Measurements from ENCODE around the gene FGF1.
A peak's percentile ranks its signal among the peaks of the same experiment; 100 is the strongest.

Gene FGF1

GRCh38 chr5:142701673-142702311 lies 15.9 kb upstream of the FGF1 start:
- Mint-ChIP-seq H3K4me1 (peaks cover 5% of the 10 kb centered on the region), H3K27ac (no peak overlapping the region), H3K9me3 (no peaks in the 10 kb centered on the region), H3K27me3 (no peaks in the 10 kb centered on the region), H3K4me3 (no peak overlapping the region)
- no peak for DNase-seq
- ATAC-seq, result no peak

- no peak overlapping the region for H3K4me3 Mint-ChIP-seq
- ATAC-seq (no peak), DNase-seq (no peak)
- H3K9me3 Mint-ChIP-seq, result no peaks in the 10 kb centered on the region
- H3K27me3 Mint-ChIP-seq, result no peaks in the 10 kb centered on the region
- no peak overlapping the region for H3K27ac Mint-ChIP-seq
- peaks cover 5% of the 10 kb centered on the region for H3K4me1 Mint-ChIP-seq
Measured at GRCh38 chr5:142700566-142700965, 14.7 kb upstream of the FGF1 start.

DNA sequence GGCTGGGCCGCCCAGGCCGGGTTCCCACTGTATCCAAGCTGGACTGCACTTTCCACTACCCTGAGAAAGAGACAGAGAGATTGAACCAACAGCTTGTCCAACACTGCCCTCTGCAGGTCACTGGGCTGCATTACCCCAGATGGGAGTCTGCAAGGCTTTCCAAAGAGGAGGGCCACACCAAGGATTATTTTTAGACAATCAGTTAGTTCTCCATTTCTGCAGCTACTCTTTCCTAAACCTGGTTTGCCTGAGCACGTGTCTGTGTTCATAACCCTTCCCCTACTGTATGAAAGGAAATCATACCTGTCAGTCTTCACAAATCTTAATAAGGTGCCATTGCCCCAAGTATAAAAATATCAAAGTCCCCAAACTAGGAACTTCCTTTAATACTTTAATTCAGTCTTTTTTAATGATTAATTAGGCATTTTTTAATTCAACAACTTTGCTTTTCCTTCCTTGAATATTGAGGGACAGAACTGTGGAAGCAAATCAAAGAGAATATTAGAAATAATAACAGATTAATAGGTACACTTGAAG lies 13.4 kb upstream of the FGF1 start:
- ATAC-seq, result peak; percentile 87
- Mint-ChIP-seq H3K27me3 (no peaks in the 10 kb centered on the region), H3K27ac (no peak overlapping the region), H3K4me1 (peaks cover 5% of the 10 kb centered on the region), H3K4me3 (no peak overlapping the region), H3K9me3 (no peaks in the 10 kb centered on the region)
- peak; percentile 75 for DNase-seq

DNA sequence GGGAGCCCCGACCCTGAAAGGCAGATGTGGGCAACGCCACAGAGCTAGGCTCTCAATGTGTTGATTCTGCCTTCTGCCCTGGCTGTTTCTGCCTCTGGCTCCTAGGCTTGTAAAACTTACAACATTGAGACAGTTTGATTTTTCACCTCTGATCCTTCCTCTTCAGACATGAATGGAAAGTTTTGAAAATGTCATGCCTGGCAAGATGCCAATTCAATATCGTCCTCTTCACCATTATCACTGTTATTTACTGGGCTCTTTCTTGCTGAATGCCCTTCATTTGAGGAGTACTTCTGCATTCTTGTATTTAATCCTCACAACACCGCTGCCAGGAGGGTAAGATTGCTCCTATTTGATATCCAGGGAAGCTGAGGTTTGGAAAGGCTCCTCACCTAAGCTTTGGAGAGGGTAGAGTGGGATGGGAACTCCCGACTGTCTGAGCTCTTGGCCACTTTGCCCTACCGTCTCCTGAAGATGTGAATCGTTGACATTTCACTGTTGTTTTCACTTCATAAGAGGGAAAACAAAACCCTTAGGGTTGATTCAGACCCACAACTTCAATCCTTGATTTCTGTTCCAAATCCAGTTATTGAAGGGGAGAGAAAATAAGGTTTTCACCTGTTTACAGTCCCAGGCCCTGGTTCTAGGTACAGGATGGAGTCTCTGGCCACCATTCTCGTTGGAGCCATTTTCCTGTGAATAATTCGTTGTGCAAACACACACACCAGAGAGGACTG lies 12.7 kb upstream of the FGF1 start:
- no peak overlapping the region for H3K4me3 Mint-ChIP-seq

GRCh38 chr5:142697356-142698255 lies 11.7 kb upstream of the FGF1 start:
- no peak for DNase-seq
- no peak overlapping the region for H3K27ac Mint-ChIP-seq
- no peak overlapping the region for H3K4me3 Mint-ChIP-seq

More for the DNA sequence above, 12.7 kb upstream of the FGF1 start:
- Mint-ChIP-seq H3K27ac (no peak overlapping the region), H3K27me3 (no peaks in the 10 kb centered on the region), H3K9me3 (no peaks in the 10 kb centered on the region), H3K4me1 (peaks cover 5% of the 10 kb centered on the region)
- DNase-seq, result no peak
- ATAC-seq, result no peak

DNA sequence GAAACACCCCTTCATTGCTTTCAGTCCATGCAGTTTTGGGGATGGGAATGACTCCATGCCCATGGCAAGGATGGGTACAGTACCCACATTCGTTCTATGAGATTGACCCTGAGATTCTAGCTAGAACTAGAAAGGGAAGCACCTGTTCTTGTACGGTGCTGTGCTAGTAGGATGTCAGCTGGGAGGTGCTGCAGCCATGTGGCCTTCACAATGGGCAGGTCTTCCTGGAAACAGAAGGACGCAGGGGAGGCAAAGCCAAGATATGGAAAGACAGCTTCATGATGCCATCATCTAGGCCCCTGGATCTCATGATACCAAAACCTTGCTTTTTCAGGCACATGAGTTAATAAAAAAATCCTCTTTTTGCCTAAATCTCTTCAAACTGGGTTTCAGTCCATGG lies 10.5 kb upstream of the FGF1 start:
- H3K9me3 Mint-ChIP-seq, result no peaks in the 10 kb centered on the region
- H3K27ac Mint-ChIP-seq, result no peak overlapping the region
- ATAC-seq, result no peak
- peaks cover 5% of the 10 kb centered on the region for H3K4me1 Mint-ChIP-seq
- no peak overlapping the region for H3K4me3 Mint-ChIP-seq
- no peak for DNase-seq
- H3K27me3 Mint-ChIP-seq, result no peaks in the 10 kb centered on the region

More at GRCh38 chr5:142697356-142698255, 11.7 kb upstream of the FGF1 start:
- no peak for ATAC-seq
- H3K27me3 Mint-ChIP-seq, result no peaks in the 10 kb centered on the region
- no peaks in the 10 kb centered on the region for H3K9me3 Mint-ChIP-seq
- peaks cover 5% of the 10 kb centered on the region for H3K4me1 Mint-ChIP-seq

DNA sequence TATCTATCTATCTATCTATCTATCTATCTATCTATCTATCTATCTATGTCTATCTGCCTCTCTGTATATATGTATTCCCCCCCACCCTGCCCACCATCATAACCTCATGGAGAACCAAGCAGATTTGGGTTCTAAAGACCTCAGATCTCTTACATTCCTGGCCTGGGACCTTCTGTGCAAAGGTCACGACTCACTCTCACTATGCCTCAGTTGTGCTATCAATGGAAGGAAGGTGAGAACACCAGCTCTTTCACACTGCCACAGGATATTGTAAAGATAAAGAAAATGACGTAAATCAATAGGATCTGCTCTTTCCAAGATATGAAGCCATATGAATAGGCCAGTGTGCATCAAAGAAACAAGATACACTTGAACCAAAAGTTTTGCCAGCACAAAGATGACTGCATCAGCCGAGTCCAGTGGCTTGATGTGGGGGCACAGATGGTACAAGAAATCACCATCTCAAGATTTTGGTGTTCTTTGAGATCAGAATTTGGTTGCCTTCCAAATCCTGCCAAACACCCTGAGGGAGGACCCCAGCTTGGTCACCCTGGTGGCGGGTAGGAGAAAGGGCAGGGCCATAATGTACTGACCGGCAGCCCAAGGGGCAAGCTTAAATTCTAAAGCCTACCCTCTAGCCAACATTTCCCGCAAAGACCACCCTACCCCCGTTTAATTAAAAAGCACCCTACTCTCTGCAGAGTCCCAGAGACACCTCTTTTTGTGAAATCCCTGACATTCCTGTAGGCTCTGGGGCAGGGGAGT lies 8.4 kb upstream of the FGF1 start:
- no peak overlapping the region for H3K4me3 Mint-ChIP-seq

GRCh38 chr5:142692321-142692894 lies 6.5 kb upstream of the FGF1 start:
- Mint-ChIP-seq H3K4me3 (no peak overlapping the region), H3K27ac (peak overlapping the region in 1 of 2 donors; percentile 78), H3K27me3 (peaks cover 15% of the 10 kb centered on the region), H3K9me3 (no peaks in the 10 kb centered on the region), H3K4me1 (peaks cover 4% of the 10 kb centered on the region)
- ATAC-seq (no peak), DNase-seq (no peak)

More for the DNA sequence above, 8.4 kb upstream of the FGF1 start:
- Mint-ChIP-seq H3K27ac (peak overlapping the region in 1 of 2 donors; percentile 34), H3K27me3 (peaks cover 10% of the 10 kb centered on the region), H3K4me1 (peaks cover 5% of the 10 kb centered on the region), H3K9me3 (no peaks in the 10 kb centered on the region)
- ATAC-seq, result no peak
- no peak for DNase-seq

GRCh38 chr5:142690667-142691066 lies 4.8 kb upstream of the FGF1 start:
- Mint-ChIP-seq H3K4me1 (no peaks in the 10 kb centered on the region), H3K27me3 (peaks cover 24% of the 10 kb centered on the region), H3K9me3 (no peaks in the 10 kb centered on the region), H3K4me3 (no peak overlapping the region), H3K27ac (no peak overlapping the region)
- no peak for DNase-seq
- ATAC-seq, result no peak

- Mint-ChIP-seq H3K4me3 (no peak overlapping the region), H3K27ac (no peak overlapping the region), H3K4me1 (no peaks in the 10 kb centered on the region), H3K27me3 (peaks cover 24% of the 10 kb centered on the region), H3K9me3 (no peaks in the 10 kb centered on the region)
- ATAC-seq, result no peak
- no peak for DNase-seq
Measured at GRCh38 chr5:142689081-142689480, 3.2 kb upstream of the FGF1 start.

DNA sequence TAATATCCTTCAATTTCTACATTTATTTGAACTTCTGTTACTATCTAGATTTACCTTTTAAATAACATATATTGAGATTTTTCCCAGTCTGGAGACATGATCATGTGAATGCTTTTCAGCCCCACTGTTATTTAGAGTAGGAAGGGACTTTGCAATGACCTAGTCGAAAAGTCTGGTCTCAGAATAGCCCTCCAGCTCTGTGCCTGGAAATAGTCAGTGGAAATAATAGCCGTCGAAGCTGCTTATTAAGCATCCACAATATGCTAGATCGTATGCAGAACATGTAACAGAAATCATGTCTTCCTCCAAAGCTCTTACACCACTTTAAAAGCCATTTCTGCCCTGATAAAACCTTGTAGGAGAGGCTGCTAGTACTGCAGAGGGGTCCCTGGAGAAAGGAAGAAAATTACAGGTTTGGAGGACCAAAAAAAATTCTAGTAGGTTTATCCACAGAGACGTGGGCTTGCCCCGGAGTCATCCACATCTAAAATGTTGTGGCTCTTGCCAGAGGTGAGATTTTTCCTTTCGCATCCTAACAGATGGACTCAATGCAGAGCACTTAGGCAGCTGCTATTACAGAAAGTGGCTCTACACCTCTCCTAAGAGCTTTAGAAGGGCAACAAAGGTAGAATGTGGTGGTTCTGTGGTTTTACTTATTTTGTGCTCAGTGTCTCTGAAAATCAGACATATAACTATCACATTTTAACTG lies 2.5 kb upstream of the FGF1 start:
- H3K27ac Mint-ChIP-seq, result no peak overlapping the region
- no peaks in the 10 kb centered on the region for H3K4me1 Mint-ChIP-seq
- H3K9me3 Mint-ChIP-seq, result no peaks in the 10 kb centered on the region
- H3K27me3 Mint-ChIP-seq, result peaks cover 24% of the 10 kb centered on the region
- ATAC-seq (no peak), DNase-seq (no peak)
- no peak overlapping the region for H3K4me3 Mint-ChIP-seq

DNA sequence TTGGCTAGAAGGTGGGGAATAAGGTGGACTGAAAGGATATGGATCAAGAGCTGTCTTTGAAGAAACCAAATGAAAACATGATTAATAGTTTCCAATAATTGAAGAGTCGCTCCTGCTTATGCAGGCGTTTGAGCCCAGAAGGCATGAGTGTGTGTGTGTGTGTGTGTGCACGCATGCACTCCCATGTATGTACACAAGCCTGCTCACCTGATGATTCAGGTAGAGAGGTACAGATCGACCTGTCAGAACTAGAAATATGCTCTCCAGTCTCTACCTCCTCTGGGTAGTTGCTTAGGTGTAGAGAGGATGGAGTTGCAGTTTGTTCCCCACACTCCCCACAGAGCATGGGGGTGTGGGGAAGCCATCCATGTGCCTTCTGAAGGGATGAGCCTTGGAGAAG lies 1.1 kb upstream of the FGF1 start:
- no peaks in the 10 kb centered on the region for H3K9me3 Mint-ChIP-seq
- no peak overlapping the region for H3K27ac Mint-ChIP-seq
- DNase-seq (no peak), ATAC-seq (no peak)
- no peaks in the 10 kb centered on the region for H3K4me1 Mint-ChIP-seq
- peaks cover 24% of the 10 kb centered on the region for H3K27me3 Mint-ChIP-seq
- no peak overlapping the region for H3K4me3 Mint-ChIP-seq

- ATAC-seq (peak; percentile 48), DNase-seq (no peak)
- Mint-ChIP-seq H3K4me1 (no peaks in the 10 kb centered on the region), H3K27ac (no peak overlapping the region), H3K27me3 (peaks cover 24% of the 10 kb centered on the region), H3K4me3 (no peak overlapping the region), H3K9me3 (no peaks in the 10 kb centered on the region)
Measured at GRCh38 chr5:142686210-142686734, 382 bp upstream of the FGF1 start.

GRCh38 chr5:142684508-142685041 lies 1.3 kb downstream of the FGF1 start:
- DNase-seq (no peak), ATAC-seq (no peak)
- no peaks in the 10 kb centered on the region for H3K9me3 Mint-ChIP-seq
- no peaks in the 10 kb centered on the region for H3K4me1 Mint-ChIP-seq
- H3K4me3 Mint-ChIP-seq, result no peak overlapping the region
- no peak overlapping the region for H3K27ac Mint-ChIP-seq
- peaks cover 16% of the 10 kb centered on the region for H3K27me3 Mint-ChIP-seq
